HepG2 (cell line): ENCODE measurements around the gene SFXN5. TPM values are rescaled to one million over a fixed set of nuclear protein-coding genes. Genes with fewer than 3 reads are reported as not detected.
"Not testable (repeated sequence)": the region's sequence is repeated elsewhere in the genome, so short reads cannot be mapped to it uniquely, and the experiment has no call there.

Experiments used
- ATAC-seq: fragments of 200-7000 bp; cut with Tn5 transposase; 3 replicates; pipeline ENCODE4 v1.9.1; 2020; ENCODE audit warnings: mild to moderate bottlenecking, moderate library complexity
- BruUV-seq: library from RNA; stranded (reverse); fragments of 400-500 nt; replicated peaks from 2 replicates; lab custom pipeline; 2021; lab: Mats Ljungman, UMichigan
- CTCF ChIA-PET: fragments of 300-600 bp; formaldehyde crosslinking; extraction: SDS; loops from one replicate; lab custom pipeline; 2021; ENCODE audit warnings: low total read pairs, inconsistent platforms, low intra/inter-chr PET ratio; lab: Yijun Ruan, JAX
- POLR2A ChIA-PET: fragments of 350-600 bp; sonication (Branson Sonifier 250); formaldehyde crosslinking; loops from one replicate; lab custom pipeline; 2020; ENCODE audit warnings: antibody characterized with exemption, inconsistent platforms; lab: Yijun Ruan, JAX
- DNase-seq: peaks from one replicate; pipeline ENCODE4 v3.0.0-alpha.2; 2015; ENCODE audit warnings: low spot score
- FAIRE-seq: peaks from 3 replicates; lab custom pipeline; 2011; peaks lifted over from hg19 to GRCh38; lab: Jason Lieb, UNC
- H2AFZ ChIP-seq: one replicate; pipeline ENCODE4 v1.6.1; 2011; ENCODE audit warnings: low read length, inconsistent platforms
- H3K27ac ChIP-seq: fragments of 300-600 bp; 3 replicates; pipeline ENCODE4 v1.8.0; 2011; ENCODE audit warnings: mixed run types, mild to moderate bottlenecking, mixed read lengths, low read length, inconsistent platforms; ENCODE audit not compliant: insufficient read depth; ENCODE audit errors: extremely low read length
- H3K27me3 ChIP-seq, 2 experiments: fragments of 200-600 bp in 1 of 2; 2 replicates in 1 of 2; 3 replicates in 1 of 2; pipeline versions ENCODE4 v1.6.0 to v1.8.0; 2011; ENCODE audit warnings: low read length in 2 of 2, mild to moderate bottlenecking in 2 of 2, moderate library complexity in 2 of 2, inconsistent platforms in 1 of 2; ENCODE audit not compliant: insufficient read depth in 2 of 2, control insufficient read depth in 1 of 2
- H3K36me3 ChIP-seq, 2 experiments: fragments of 200-600 bp in 1 of 2; replicated peaks in 1 of 2; 2 replicates in 1 of 2; 3 replicates in 1 of 2; pipeline versions ENCODE4 v1.5.1 to v1.8.0; 2011; ENCODE audit warnings: low read length in 2 of 2, inconsistent platforms in 1 of 2; ENCODE audit not compliant: insufficient read depth in 2 of 2, control insufficient read depth in 1 of 2
- H3K4me1 ChIP-seq: 2 replicates; pipeline ENCODE4 v1.5.1; 2012; ENCODE audit warnings: low read length, inconsistent platforms; ENCODE audit not compliant: insufficient read depth
- H3K4me2 ChIP-seq: 2 replicates; pipeline ENCODE4 v1.6.0; 2011; ENCODE audit warnings: low read depth, low read length, inconsistent platforms
- H3K4me3 ChIP-seq, 3 experiments: fragments of 200-600 bp in 1 of 3; sonication (generic), shearing (Covaris generic) in 1 of 3; replicated peaks in 1 of 3; 2 replicates each; pipeline ENCODE4 v1.5.1; 2011 to 2016; ENCODE audit warnings: low read length in 3 of 3, inconsistent platforms in 2 of 3, low read depth in 2 of 3, mild to moderate bottlenecking in 2 of 3, control low read depth in 1 of 3, mixed read lengths in 1 of 3; ENCODE audit not compliant: insufficient read depth in 1 of 3
- H3K79me2 ChIP-seq: one replicate; pipeline ENCODE4 v1.6.1; 2011; ENCODE audit warnings: low read length, inconsistent platforms; ENCODE audit not compliant: insufficient read depth
- H3K9ac ChIP-seq: 2 replicates; pipeline ENCODE4 v1.6.0; 2011; ENCODE audit warnings: mild to moderate bottlenecking, low read depth, low read length, inconsistent platforms; ENCODE audit not compliant: insufficient read depth
- H3K9me3 ChIP-seq: 2 replicates; pipeline ENCODE4 v1.5.1; 2012; ENCODE audit warnings: mild to moderate bottlenecking, low read length
- H4K20me1 ChIP-seq: 2 replicates; pipeline ENCODE4 v1.6.0; 2011; ENCODE audit warnings: inconsistent platforms, mild to moderate bottlenecking, low read length, moderate library complexity; ENCODE audit not compliant: insufficient read depth
- ZNF121 ChIP-seq: sonication (generic); formaldehyde crosslinking; IDR thresholded peaks from 2 replicates; pipeline ENCODE4 v1.5.0; 2020; ENCODE audit warnings: mild to moderate bottlenecking, missing genetic modification reagents
- ZNF350 ChIP-seq: sonication (generic); formaldehyde crosslinking; IDR thresholded peaks from 2 replicates; pipeline ENCODE4 v1.4.0; 2020; ENCODE audit warnings: mild to moderate bottlenecking, low read depth, missing genetic modification reagents, borderline replicate concordance
- ZNF605 ChIP-seq: sonication (generic); formaldehyde crosslinking; IDR thresholded peaks from 2 replicates; pipeline ENCODE4 v1.8.0; 2022; ENCODE audit warnings: mild to moderate bottlenecking, missing genetic modification reagents
- WGBS: methylation state at CpG from one replicate; pipeline ENCODE4 v1.1.6; 2017; ENCODE audit warnings: low lambda C conversion rate; 5-methylcytosine and 5-hydroxymethylcytosine counted together
- in situ Hi-C: cut with HindIII; loops from 2 replicates; pipeline ENCODE4 v1.10.0; 2017; ENCODE audit warnings: low pct_unique_long_range_greater_than_20kb; ENCODE audit not compliant: extremely low pct_ligation_motif_present
- intact Hi-C: fragments of 100-400 bp; cut with micrococcal nuclease; formaldehyde crosslinking; loops from one replicate; pipeline ENCODE4 v1.10.0; 2022; ENCODE audit not compliant: unreplicated experiment
- polyA plus RNA-seq, 8 experiments: library from polyadenylated mRNA; depleted of rRNA in 3 of 8; stranded (reverse) in 7 of 8; unstranded in 1 of 8; fragments of >200 nt; fragmentation: Illumina TruSeq in 4 of 8; extraction: Trizol in 4 of 8; gene quantifications; 2 replicates each; pipeline versions ENCODE4 v1.2.1 to v1.2.3, GENCODE V29; 2011 to 2016; ENCODE audit warnings: low read depth in 4 of 8, missing spikeins in 1 of 8, mixed read lengths in 1 of 8; ENCODE audit not compliant: insufficient read depth in 1 of 8
- total RNA-seq, 5 experiments: library from RNA; depleted of rRNA; stranded (reverse); fragments of >200 nt; fragmentation: Illumina TruSeq; extraction: Trizol; gene quantifications; 2 replicates each; pipeline ENCODE4 v1.2.3, GENCODE V29; 2016; ENCODE audit warnings: low read depth in 1 of 5
- TF ChIP-seq, protein P1 (sequence below): sonication (generic); formaldehyde crosslinking; conservative IDR thresholded peaks from 2 replicates; pipeline ENCODE4 v1.8.1; 2023; ENCODE audit warnings: missing genetic modification reagents
- TF ChIP-seq, protein P2 (sequence below): sonication (generic); formaldehyde crosslinking; IDR thresholded peaks from 2 replicates; pipeline ENCODE4 v1.5.0; 2020; ENCODE audit warnings: mild to moderate bottlenecking, missing genetic modification reagents

Gene SFXN5
- total and polyA plus RNA-seq, 2 of the 13 experiments (the other 11 are each of a cell fraction or from before 2014, with no cell fraction given), result 34.9 to 37.4 TPM

DNA sequence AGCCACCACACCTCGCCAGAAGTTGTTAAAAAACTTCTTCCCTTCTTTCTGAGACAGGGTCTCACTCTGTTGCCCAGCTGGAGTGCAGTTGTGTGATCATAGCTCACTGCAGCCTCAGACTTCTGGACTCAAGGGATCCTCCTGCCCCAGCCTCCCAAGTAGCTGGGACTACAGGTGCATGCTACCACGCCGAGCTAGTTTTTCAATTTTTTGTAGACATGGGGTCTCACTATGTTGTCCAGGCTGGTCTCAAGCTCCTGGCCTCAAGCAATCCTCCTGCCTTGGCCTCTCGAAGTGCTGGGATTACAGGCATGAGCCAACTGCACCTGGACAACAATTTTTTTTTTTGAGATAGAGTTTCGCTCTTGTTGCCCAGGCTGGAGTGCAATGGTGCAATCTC lies 6.4 kb downstream of the SFXN5 start:
- H3K27ac ChIP-seq, H3K4me3 ChIP-seq, DNase-seq, H3K9ac ChIP-seq, H4K20me1 ChIP-seq, intact Hi-C loops, POLR2A ChIA-PET, H3K27me3 ChIP-seq, H3K36me3 ChIP-seq, BruUV-seq, H3K4me2 ChIP-seq, H2AFZ ChIP-seq, CTCF ChIA-PET, ATAC-seq, H3K9me3 ChIP-seq, FAIRE-seq: not testable (repeated sequence)
- peaks cover 64% of the 10 kb centered on the region for H3K4me1 ChIP-seq
- WGBS, result 97% methylated on average over 5 of the region's 5 CpGs
- H3K79me2 ChIP-seq, result peaks cover 86% of the 10 kb centered on the region
- in situ Hi-C loops, result loop anchor here (5.0 kb wide), 1 partner anchor 73 kb away; no protein-coding TSS in a partner anchor
- TF ChIP-seq ZNF350 (CRISPR knock-in tag), result 0 out of 2 replicates have a peak, but pooled peaks have one; percentile 4
- 0 out of 2 replicates have a peak, but pooled peaks have one; percentile 33 for TF ChIP-seq ZNF605 (CRISPR knock-in tag)
- TF ChIP-seq, protein P1, sequence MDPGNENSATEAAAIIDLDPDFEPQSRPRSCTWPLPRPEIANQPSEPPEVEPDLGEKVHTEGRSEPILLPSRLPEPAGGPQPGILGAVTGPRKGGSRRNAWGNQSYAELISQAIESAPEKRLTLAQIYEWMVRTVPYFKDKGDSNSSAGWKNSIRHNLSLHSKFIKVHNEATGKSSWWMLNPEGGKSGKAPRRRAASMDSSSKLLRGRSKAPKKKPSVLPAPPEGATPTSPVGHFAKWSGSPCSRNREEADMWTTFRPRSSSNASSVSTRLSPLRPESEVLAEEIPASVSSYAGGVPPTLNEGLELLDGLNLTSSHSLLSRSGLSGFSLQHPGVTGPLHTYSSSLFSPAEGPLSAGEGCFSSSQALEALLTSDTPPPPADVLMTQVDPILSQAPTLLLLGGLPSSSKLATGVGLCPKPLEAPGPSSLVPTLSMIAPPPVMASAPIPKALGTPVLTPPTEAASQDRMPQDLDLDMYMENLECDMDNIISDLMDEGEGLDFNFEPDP (CRISPR knock-in tag), result 0 out of 2 replicates have a peak, but pooled peaks have one; percentile 38
- TF ChIP-seq, protein P2, sequence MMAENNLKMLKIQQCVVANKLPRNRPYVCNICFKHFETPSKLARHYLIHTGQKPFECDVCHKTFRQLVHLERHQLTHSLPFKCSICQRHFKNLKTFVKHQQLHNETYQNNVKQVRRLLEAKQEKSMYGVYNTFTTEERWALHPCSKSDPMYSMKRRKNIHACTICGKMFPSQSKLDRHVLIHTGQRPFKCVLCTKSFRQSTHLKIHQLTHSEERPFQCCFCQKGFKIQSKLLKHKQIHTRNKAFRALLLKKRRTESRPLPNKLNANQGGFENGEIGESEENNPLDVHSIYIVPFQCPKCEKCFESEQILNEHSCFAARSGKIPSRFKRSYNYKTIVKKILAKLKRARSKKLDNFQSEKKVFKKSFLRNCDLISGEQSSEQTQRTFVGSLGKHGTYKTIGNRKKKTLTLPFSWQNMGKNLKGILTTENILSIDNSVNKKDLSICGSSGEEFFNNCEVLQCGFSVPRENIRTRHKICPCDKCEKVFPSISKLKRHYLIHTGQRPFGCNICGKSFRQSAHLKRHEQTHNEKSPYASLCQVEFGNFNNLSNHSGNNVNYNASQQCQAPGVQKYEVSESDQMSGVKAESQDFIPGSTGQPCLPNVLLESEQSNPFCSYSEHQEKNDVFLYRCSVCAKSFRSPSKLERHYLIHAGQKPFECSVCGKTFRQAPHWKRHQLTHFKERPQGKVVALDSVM, result peak; percentile 73
- peak; percentile 93 for TF ChIP-seq ZNF121 (CRISPR knock-in tag)
